Central memory CD4-positive, alpha-beta T cell (primary cell): ENCODE measurements around the gene NCLN.
"Not testable (repeated sequence)": the region's sequence is repeated elsewhere in the genome, so short reads cannot be mapped to it uniquely, and the experiment has no call there.

Experiments
- DNase-seq: peaks from one replicate; pipeline ENCODE4 v3.0.0; 2022

NCLN gene

DNA sequence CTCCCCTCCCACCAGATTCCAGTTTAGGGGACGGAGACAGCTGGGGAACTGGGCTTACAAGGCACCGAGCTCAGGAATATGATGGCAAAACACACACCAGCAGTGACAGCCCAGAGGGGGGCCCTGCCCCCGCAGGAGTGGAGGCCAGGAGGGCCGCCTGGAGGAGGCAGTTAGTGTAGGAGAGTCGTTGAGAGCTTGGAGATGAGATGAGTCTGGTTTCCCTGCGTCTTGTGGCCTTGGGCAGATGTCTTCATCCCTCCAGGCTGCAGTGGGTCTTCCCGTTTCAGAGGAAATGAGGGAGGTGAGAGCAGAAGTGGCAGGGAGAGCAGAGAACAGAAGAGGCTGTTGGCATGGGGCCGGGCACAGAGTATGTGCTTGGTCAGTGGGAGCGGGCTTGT, 43.6 kb downstream of the NCLN start:
- DNase-seq: no peak

GRCh38 chr19:3229888-3230496, 44.3 kb downstream of the NCLN start:
- no peak for DNase-seq

DNA sequence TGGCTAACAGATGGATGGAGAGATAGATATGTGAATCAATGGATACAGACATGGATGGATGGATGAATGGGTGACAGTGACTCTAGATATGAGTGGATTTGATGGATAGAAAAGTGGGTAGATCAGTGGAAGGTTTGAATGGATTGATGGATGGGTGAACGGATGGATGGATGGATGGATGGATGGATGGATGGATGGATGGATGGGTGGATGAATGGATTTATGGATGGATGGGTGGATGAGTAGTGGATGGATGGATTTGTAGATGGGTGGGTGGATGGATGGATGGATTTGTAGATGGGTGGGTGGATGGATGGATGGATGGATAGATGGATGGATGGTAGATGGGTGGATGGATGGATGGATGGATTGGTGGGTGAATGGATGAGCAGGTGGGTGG, 45.6 kb downstream of the NCLN start:
- DNase-seq: no peak

GRCh38 chr19:3233116-3233515, 47.4 kb downstream of the NCLN start:
- no peak for DNase-seq

DNA sequence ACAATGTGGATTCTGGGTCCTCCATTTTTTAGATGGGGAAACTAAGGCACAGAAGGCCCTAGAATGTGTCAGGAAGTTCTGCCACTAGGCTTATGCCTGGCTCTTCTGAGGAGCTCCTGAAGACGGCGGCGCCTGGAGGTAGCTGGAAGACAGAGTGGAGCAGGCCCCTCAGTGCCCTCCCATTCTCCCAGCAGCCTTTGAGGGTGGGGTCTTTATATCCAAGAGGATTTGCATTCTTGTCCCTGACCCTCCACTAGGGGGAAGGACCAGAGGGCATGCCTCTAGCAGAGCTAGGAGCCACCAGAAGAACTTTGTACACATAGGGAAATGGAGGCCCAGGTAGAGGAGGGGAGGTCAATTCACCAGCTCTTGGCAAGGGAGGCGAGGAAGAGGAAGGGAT, 48.1 kb downstream of the NCLN start:
- DNase-seq: no peak

GRCh38 chr19:3234800-3235199, 49.1 kb downstream of the NCLN start:
- no peak for DNase-seq

GRCh38 chr19:3235604-3236003, 49.9 kb downstream of the NCLN start:
- not testable (repeated sequence) for DNase-seq

DNA sequence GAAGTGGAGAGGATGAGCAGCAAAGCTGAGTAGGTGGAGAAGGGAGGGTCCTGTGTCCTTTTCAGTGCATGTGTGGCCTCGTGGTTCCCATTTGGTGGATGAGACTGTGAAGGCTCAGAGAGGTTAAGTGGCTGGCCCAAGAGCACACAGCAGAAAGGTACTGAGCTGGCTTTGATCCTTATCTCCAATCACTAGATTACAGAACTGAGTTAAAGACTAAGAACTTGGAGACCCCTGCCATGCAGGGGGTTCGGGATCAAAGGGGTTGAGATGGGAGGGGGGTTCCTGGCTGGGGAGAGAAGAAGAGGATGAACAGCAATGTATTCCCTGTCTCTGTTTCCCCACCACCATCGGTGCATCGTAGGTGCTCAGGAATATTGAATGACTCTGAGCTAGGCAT, 50.5 kb downstream of the NCLN start:
- no peak for DNase-seq

DNA sequence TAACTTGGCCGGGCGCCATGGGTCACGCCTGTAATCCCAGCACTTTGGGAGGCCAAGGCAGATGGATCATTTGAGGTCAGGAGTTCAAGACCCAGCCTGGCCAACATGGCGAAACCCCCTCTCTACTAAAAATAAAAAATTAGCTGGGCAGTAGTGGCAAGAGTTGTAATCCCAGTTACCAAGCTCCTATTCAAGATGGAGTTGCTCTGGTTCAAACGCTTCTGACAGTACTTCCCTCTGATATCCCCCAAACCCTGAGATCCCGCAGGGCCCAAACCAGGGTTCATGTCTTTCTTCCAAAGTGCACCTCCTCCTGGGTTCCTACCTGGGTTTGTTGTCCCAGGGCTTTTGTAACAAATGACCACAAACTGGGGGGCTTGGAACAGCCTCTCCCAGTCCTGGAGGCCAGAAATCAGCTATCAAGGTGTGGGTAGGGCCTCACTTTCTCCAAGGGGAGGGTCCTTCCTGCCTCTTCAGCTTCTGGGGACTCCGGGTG, 52.4 kb downstream of the NCLN start:
- no peak for DNase-seq

DNA sequence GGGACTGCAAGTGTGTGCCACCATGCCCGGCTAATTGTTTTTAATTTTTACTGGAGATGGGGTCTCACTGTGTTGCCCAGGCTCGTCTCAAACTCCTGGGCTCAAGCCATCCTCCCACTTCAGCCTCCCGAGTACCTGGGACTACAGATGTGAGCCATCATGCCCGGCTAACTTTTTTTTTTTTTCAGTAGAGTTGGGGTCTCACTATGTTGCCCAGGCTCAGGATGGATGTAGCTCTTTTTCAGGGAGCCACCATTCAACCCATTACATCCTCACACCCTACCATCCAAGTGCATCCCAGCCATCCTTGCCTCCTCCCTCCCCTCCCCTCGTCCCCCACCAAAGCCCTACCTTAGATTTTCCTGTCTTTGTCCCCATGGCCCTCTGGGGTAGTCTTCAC, 53.6 kb downstream of the NCLN start:
- no peak for DNase-seq

- DNase-seq: no peak
Observed at GRCh38 chr19:3243819-3244700, 58.3 kb downstream of the NCLN start.

GRCh38 chr19:3245050-3245449, 59.3 kb downstream of the NCLN start:
- no peak for DNase-seq

GRCh38 chr19:3248728-3249326, 63.1 kb downstream of the NCLN start:
- DNase-seq: no peak

GRCh38 chr19:3249408-3249807, 63.7 kb downstream of the NCLN start:
- DNase-seq: no peak

DNA sequence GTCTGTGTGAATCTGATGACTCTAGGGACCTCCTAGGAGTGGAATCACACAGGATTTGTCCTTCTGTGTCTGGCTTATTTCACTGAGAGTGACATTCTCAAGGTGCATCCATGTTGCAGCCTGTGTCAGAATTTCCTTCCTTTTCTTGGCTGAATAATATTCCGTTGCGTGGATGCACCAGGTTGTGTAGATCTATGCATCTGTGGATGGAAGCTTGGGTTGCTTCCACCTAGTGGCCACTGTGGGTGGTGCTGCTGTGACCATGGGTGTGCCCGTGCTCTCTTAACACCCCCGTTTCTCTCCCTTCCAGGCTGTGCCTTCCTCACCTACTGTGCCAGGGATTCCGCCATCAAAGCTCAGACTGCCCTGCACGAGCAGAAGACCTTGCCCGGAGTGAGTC, 64.9 kb downstream of the NCLN start:
- DNase-seq: no peak

GRCh38 chr19:3251229-3251628, 65.5 kb downstream of the NCLN start:
- no peak for DNase-seq

DNA sequence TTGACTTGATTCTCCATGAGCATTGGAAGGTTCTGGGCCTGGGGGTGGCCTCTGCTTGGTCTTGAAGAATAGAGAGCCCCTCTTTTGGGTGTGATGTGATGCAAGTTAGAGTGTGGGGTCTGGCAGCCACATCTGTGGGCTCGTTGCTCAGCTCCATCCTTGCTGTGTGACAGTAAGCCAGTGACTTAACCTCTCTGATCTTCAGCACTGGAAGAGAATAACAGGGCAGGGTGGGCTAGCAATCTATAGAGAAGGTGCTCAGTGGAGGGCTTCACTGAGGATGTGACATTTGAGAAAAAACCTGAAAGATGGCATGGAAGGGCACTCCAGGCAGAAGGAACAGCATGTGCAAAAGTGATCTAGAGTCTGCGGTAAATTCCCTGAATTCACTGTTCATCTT, 66.9 kb downstream of the NCLN start:
- DNase-seq: no peak

DNA sequence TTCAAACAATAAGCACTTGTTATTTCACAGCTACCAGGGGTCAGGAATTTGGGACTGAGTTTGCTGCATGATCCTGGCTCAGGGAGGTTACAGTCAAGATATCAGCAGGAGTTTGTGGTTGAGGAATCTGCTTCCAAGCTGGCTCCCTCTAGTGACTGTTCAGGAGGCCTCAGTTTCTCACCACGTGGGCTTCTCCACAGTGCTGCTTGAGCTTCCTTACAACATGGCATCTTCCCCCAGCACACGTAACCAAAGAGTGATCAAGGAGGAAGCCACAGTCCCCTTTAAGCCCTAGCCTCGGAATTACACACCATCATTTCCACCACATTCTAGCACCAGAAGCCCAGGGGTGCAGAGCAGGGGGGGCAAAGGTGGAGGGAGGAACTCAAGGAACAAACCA, 67.5 kb downstream of the NCLN start:
- DNase-seq: no peak

GRCh38 chr19:3254520-3254919, 68.8 kb downstream of the NCLN start:
- DNase-seq: no peak

DNA sequence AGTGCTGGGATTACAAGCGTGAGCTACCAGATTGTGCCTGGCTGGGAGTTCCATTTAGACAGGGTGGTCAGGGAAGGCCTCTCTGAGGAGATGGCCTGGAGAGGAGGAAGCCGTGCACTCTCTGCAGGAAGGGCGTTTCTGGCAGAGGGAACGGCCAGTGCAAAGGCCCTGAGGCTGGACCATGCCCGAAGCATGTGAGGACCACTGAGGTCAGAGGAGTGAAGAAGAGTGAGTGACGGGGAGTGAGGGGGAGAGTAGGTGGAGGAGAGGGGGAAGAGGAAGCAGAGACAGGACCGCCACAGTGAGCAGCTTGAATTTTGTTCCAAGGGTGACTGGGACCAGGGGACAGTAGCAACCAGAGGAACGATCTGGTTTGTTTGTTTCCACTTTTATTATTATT, 71.3 kb downstream of the NCLN start:
- no peak for DNase-seq
